HFFc6 (cell line): Measurements from ENCODE around the gene SPOCK1. TPM values are rescaled to one million over a fixed set of nuclear protein-coding genes. Genes with fewer than 3 reads are reported as not detected.

ENCODE experiments used
- DNase-seq: peaks from one replicate; pipeline ENCODE4 v3.0.0-alpha.2; 2018
- H3K27ac Mint-ChIP-seq: 2 replicates; pipeline ENCODE4 v1.8.0; 2020; ENCODE audit warnings: mild to moderate bottlenecking, mixed read lengths
- H3K27me3 Mint-ChIP-seq: 2 replicates; pipeline ENCODE4 v1.8.0; 2021; ENCODE audit warnings: mild to moderate bottlenecking, moderate library complexity, mixed read lengths; ENCODE audit not compliant: insufficient read depth
- H3K36me3 Mint-ChIP-seq: 2 replicates; pipeline ENCODE4 v1.8.0; 2021; ENCODE audit warnings: low read depth, mixed read lengths
- H3K4me1 Mint-ChIP-seq: 2 replicates; pipeline ENCODE4 v1.8.0; 2020; ENCODE audit warnings: low read depth, mixed read lengths
- H3K4me3 Mint-ChIP-seq: 2 replicates; pipeline ENCODE4 v1.8.0; 2020; ENCODE audit warnings: mild to moderate bottlenecking, moderate library complexity, mixed read lengths
- H3K9me3 Mint-ChIP-seq: 2 replicates; pipeline ENCODE4 v1.8.0; 2020; ENCODE audit warnings: mild to moderate bottlenecking, mixed read lengths
- CTCF ChIP-seq: fragments of 200-600 bp; sonication (generic); IDR thresholded peaks from 2 replicates; pipeline ENCODE4 v1.5.0; 2021; ENCODE audit warnings: antibody characterized with exemption, mild to moderate bottlenecking
- total RNA-seq, 6 experiments: library from RNA; stranded (reverse); fragmentation: NEBNext Ultra II Directional; extraction: Animal tissue kit (Norgen Biotek cat#: 25700); gene quantifications; 2 replicates in 1 of 6; 3 replicates in 5 of 6; pipeline ENCODE4 v1.2.3, GENCODE V29; 2021

The SPOCK1 gene
- total RNA-seq, 6 experiments from 2014 or later = 111 to 170 (median 125) TPM

DNA sequence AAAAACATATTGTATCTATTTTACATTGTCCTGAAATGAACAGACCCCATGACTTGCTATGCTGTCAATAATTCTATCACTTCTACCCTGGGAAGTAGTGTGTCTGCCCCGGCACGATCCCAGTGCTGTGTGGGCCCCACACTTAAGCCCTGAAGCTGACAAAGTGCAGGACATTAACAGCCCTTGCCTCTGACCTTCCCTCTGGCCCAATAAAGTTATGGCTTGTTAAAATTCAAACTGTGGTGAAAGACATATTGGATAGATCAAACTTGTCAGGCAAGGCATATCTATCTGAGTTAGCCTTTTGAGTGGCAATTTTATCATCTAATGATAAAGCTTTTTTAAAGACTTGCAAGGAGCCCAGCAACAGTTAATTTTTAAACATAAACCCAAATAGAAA, 229.2 kb downstream of the SPOCK1 start:
- no peaks in the 10 kb centered on the region for H3K27me3 Mint-ChIP-seq
- no peak overlapping the region for H3K4me3 Mint-ChIP-seq

GRCh38 chr5:137269274-137269673, 229.9 kb downstream of the SPOCK1 start:
- Mint-ChIP-seq H3K27me3 (no peaks in the 10 kb centered on the region), H3K27ac (no peak overlapping the region), H3K4me3 (no peak overlapping the region), H3K9me3 (no peaks in the 10 kb centered on the region), H3K4me1 (peaks cover 48% of the 10 kb centered on the region), H3K36me3 (0 out of 2 replicates have a peak, but pooled peaks cover 5% of the 10 kb centered on the region)
- TF ChIP-seq CTCF = no peak
- no peak for DNase-seq

More for the DNA sequence above, 229.2 kb downstream of the SPOCK1 start:
- 0 out of 2 replicates have a peak, but pooled peaks cover 5% of the 10 kb centered on the region for H3K36me3 Mint-ChIP-seq
- H3K9me3 Mint-ChIP-seq = no peaks in the 10 kb centered on the region
- peaks cover 41% of the 10 kb centered on the region for H3K4me1 Mint-ChIP-seq
- TF ChIP-seq CTCF = no peak
- no peak overlapping the region for H3K27ac Mint-ChIP-seq
- DNase-seq = no peak

DNA sequence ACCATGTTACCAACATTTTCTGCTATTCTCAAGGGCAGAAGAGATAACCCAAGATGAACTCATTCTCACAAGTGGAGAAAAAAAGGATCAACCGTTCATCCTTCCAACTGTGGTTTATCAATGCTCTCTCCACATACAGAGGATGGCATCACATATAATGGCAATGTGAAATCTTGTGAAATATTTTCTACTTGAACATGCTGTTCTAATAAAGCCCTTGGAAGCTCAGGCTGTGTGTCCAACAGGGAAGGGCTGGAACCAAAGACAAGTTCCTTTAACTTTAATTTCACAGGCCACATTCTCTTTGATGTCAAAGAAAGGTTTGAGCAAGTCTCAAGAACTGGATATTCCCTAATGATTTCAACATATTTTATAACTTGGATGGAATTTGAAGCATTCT, 230.5 kb downstream of the SPOCK1 start:
- H3K9me3 Mint-ChIP-seq = no peaks in the 10 kb centered on the region
- TF ChIP-seq CTCF = no peak
- DNase-seq = no peak

DNA sequence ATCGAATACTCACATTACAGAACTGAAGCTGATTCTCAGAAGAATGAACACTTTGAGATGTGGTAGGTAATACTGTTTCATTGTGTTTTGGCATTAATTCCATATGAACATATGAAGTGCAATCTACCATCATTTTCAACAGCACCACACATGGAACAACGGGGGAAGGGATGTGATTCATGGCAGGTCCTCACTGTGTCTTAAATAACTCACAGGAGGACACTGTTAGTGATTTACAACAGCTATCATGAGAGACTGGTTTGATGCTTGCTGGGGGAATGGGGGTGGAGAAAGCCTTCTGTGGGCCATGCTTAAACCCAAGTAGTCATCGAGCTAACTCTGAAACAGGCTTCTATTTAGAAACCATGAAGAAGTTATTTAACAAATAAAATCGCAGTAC, 232.9 kb downstream of the SPOCK1 start:
- no peak for DNase-seq

More for the DNA sequence above, 230.5 kb downstream of the SPOCK1 start:
- Mint-ChIP-seq H3K27ac (no peak overlapping the region), H3K36me3 (0 out of 2 replicates have a peak, but pooled peaks cover 5% of the 10 kb centered on the region), H3K4me1 (peaks cover 48% of the 10 kb centered on the region), H3K27me3 (no peaks in the 10 kb centered on the region), H3K4me3 (no peak overlapping the region)

GRCh38 chr5:137265457-137265856, 233.7 kb downstream of the SPOCK1 start:
- peak; percentile 27 for DNase-seq
- no peak for TF ChIP-seq CTCF
- peaks cover 5% of the 10 kb centered on the region; the same call in 1 of the 2 replicates for H3K36me3 Mint-ChIP-seq
- H3K27ac Mint-ChIP-seq = peak overlapping the region; percentile 0; the same call in 1 of the 2 replicates
- H3K4me3 Mint-ChIP-seq = peak overlapping the region; percentile 0; the same call in 1 of the 2 replicates
- no peaks in the 10 kb centered on the region for H3K9me3 Mint-ChIP-seq
- peaks cover 40% of the 10 kb centered on the region for H3K4me1 Mint-ChIP-seq
- H3K27me3 Mint-ChIP-seq = peaks cover 3% of the 10 kb centered on the region

More for the DNA sequence above, 232.9 kb downstream of the SPOCK1 start:
- H3K36me3 Mint-ChIP-seq = peaks cover 5% of the 10 kb centered on the region; the same call in 1 of the 2 replicates
- no peak overlapping the region for H3K4me3 Mint-ChIP-seq
- H3K27me3 Mint-ChIP-seq = peaks cover 3% of the 10 kb centered on the region
- no peak overlapping the region for H3K27ac Mint-ChIP-seq
- TF ChIP-seq CTCF = no peak
- peaks cover 40% of the 10 kb centered on the region for H3K4me1 Mint-ChIP-seq
- H3K9me3 Mint-ChIP-seq = no peaks in the 10 kb centered on the region
